IPS-18c (cell line): ENCODE measurements around the gene MED27.
"Not testable (repeated sequence)": the region's sequence is repeated elsewhere in the genome, so short reads cannot be mapped to it uniquely, and the experiment has no call there.

Source experiments
- H3K4me3 ChIP-seq: 2 replicates; pipeline ENCODE4 v1.7.0; 2013; ENCODE audit warnings: low read depth, mild to moderate bottlenecking, low read length, moderate library complexity; ENCODE audit not compliant: insufficient read depth
- H3K9me3 ChIP-seq: one replicate; pipeline ENCODE4 v1.6.1; 2013; ENCODE audit warnings: mild to moderate bottlenecking, low read length, moderate library complexity; ENCODE audit not compliant: control insufficient read depth, insufficient read depth

MED27 gene

DNA sequence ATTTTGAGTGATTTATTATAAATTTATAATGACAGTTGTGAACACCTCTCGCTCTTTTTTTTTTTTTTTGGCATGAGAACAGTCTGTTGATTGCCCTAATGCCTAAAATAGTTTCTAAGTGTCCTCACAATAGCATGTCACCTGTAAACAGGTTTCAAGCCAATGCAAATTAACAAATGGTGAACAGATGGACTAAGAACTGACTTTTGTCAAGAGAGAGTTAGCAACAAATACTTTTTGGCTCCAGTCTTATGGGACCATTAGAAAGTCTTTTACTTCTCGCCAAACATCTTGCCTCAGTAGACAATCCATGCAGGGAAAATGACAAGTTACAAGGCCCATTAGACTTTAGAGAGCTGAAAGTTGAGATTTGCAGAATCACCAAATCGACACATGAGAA lies 67.8 kb downstream of the MED27 start:
- H3K4me3 ChIP-seq, result no peak overlapping the region
- no peaks in the 10 kb centered on the region for H3K9me3 ChIP-seq

DNA sequence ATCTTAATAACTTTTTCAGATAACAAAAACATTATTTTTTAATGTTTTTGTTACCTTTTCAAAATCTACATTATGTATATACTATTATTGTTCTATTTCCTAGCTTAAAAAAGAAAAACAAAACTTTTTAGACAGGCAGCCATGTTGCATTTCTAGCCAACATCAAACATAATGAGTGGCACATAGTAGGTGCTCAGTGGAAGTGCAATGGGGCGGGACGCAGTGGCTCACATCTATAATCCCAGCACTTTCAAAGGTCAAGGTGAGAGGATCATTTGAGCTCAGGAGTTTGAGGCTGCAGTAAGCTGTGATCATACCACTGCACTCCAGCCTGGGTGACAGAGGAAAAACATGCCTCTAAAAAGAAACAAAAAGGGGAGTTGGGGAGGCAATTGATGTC lies 68.4 kb downstream of the MED27 start:
- Histone ChIP-seq H3K9me3 (no peaks in the 10 kb centered on the region), H3K4me3 (no peak overlapping the region)

DNA sequence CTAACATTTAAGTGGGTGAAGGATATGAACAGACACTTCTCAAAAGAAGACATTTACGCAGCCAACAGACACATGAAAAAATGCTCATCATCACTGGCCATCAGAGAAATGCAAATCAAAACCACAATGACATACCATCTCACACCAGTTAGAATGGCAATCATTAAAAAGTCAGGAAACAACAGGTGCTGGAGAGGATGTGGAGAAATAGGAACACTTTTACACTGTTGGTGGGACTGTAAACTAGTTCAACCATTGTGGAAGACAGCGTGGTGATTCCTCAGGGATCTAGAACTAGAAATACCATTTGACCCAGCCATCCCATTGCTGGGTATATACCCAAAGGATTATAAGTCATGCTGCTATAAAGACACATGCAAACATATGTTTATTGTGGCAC lies 69.5 kb downstream of the MED27 start:
- H3K4me3 ChIP-seq, H3K9me3 ChIP-seq: not testable (repeated sequence)

DNA sequence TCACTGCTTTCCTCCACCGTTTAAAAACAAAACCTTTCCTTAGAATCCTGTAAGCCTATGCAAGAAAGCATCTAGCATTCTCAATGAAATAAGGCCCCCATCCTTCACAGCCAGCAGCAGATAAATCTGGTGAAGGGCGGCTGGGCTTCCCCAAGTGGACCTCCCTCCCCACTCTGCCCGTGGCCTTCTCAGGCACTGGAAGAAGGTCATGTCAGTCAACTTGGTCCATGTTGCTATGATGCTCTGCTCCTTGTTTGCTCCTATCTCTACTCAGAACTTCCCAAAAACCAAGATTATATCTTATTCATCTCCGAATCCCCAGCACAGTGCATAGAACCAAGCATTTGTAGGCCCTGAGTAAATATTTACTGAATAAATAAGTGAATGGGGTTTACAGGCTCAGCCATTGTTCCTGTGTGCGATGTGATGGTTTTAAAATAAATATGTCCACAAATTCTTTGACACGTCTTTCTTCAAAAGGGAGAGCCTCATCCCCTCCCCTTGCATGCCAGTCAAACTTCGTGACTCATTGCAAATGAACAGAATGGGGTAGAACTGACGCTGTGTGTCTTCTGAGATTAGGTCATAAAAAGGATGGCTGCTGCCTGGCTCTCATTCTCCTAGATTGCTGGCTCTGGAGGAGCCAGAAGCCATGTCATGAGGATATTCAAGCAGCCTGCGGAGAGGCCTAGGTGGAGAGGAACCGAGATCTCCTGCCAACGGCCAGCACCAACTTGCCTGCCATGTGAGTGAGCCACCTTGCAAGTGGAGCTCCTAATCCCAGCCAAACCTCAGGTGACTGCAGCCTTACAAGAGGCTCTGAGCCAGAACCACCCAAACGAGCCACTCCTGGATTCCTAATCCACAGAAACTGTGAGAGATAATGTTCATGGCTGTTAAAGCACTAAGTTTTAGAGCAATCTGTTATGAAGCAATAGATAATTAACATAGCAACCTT lies 70.5 kb downstream of the MED27 start:
- Histone ChIP-seq H3K4me3 (no peak overlapping the region), H3K9me3 (no peaks in the 10 kb centered on the region)

DNA sequence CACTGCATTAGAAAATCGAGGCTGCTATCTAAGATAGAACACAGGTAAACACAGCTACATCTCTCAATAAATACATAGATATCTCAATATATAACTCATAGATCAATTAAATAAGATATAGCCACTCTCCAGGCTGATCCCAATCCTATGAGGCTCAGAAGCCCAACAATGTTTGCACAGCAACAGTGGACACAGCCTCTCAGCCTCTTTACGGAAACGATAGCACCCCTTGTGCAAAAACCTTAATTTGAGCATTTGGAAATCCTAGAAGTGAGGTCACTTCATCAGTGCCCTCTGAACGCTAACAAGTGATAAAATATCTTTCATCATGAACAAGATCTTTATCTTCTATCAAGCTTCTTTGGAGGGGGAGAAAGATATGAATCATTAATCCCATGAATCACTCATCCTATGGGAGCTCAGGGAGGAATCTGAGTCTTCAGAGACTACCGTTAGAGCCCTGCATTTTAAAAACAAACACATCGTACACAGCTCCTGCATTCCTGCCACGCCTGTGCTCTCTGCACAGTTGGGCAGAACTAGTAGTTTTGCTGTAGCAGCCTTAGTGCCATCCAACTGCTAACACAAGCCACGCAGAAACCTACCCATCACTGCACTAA lies 71.4 kb downstream of the MED27 start:
- no peaks in the 10 kb centered on the region for H3K9me3 ChIP-seq
- H3K4me3 ChIP-seq, result no peak overlapping the region

DNA sequence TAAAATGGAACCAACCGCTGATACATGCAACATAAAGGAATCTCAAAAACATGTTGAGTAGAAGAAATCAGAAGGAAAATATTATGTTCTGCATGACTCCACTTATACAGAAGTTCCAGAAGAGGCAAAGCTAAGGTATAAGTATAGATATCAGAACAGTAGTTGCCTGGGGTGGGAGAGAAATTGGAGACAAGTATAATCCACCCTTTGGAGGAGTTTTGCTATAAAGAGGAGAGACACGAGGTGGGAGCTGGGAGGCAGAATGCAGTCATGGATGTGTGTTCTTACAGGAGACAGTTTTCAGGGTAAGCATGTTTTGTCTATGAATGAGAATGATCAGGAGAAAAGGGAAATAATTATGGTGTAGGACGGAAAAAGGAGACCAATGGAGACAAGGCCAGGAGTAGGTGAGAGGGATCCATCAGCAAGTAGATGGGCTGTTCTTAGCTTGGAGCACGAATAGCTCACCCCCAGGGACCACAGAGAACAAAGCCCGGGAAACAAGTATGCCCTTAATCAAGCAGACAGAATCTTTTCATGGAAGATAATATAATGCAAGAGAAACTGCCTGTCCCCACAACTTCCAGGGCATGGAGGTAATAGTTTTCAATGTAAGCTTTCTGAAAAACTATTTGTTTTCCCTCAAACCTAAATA lies 72.2 kb downstream of the MED27 start:
- Histone ChIP-seq H3K4me3 (no peak overlapping the region), H3K9me3 (no peaks in the 10 kb centered on the region)

DNA sequence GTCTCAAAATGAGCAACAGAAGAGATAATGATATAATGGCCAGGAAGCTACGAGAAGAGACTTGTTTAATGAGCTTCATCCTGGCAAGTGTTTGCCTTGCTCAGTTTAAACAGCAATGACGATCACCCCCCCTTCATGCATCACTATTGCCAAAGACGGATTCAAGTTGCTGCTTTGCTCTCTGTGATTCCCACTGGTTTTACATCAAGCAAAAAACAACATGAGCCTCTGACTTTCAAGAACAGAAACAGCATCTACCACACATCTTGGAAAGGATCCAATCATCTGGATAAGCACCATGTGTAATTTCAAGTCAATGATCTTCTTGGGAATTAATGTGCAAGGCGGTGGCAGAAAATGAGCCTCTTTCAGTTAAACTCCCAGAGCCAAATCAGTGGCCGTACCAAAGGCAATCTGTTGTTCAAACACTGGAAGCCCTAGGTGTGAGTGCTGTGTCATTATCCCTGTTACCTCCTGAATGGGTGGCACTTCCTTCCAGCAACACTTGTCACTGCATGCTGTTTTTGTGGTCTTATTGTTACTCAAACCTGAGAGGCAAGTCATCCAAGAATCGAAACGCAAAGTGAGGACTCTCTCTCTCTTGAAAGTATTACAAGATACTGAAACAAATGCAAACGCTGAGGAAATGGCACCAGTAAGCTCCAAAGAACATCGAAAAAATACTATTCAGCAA lies 72.8 kb downstream of the MED27 start:
- Histone ChIP-seq H3K9me3 (no peaks in the 10 kb centered on the region), H3K4me3 (no peak overlapping the region)

DNA sequence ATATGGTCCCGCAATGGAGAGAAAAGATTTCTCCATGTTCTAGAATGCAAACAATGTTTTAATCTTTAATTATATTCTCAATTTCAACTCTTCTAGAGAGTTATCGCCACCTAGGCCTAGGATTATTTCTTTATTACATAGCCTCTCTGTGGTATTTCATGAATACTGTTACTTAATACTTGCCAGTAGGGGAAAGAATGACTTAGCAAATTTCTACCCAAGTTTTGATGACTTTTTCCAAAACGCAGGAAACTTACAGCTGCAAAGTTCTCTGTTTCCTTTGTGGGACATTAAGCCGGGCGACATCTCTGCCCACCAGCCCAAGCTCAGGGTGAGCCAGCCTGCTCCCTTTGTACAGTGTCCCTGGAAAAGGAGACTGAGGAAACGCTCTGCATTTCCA lies 73.8 kb downstream of the MED27 start:
- no peaks in the 10 kb centered on the region for H3K9me3 ChIP-seq
- H3K4me3 ChIP-seq, result no peak overlapping the region

DNA sequence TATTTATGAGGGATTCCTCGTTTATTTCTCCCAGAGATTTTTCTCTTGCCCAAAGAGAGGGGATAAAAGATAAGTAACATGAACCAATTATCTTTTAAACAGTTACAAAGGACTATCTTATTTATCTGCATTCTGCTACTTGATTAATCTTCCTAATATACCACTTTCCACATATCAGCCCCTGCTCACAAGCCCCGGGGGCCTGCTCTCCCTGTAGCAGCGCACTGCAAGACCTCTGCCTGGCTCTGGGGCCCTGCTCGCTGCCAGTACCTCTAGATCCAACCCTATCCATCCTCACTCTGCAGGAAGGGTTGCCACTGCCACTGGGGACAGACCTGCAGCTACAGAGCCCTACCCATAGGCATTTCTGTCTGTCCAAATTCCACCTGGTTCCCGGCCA lies 75.3 kb downstream of the MED27 start:
- Histone ChIP-seq H3K9me3 (no peaks in the 10 kb centered on the region), H3K4me3 (no peak overlapping the region)

DNA sequence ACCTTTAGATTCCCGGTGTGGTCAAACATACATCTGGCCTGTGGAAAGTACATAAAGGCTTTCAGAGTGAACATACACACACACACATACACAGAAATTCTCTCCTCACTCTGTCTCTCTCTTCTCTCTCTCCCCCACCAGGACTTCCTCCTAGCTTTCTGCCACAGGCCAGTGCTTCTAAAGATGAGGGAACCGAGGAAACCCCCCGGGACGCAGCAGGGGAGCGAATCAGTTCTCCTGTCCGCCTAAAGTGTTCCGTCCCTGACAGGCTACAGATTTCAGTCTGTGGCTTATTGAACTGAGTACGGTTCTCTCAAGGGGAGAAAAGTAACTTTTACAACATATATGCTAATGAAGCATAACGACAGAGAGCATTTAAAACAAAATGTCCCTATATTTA lies 75.8 kb downstream of the MED27 start:
- Histone ChIP-seq H3K4me3 (no peak overlapping the region), H3K9me3 (no peaks in the 10 kb centered on the region)

DNA sequence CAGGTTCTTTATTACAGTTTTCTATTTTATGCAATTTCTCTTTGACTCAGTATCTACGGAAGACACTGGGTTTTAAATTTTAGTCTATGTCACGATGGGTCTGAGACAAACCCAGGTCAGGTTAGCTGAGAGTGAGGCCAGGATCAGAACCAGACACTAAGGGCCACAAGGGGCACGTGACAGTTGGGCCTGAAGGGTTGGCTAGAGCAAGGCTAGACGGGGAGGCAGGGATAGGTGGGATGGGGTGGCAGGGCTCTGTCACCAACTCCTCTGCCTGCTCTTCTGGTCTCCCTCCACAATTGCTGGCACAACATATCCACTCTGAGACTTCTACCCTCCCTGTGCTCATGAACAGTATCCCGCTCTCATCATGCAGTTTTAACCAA lies 76.4 kb downstream of the MED27 start:
- Histone ChIP-seq H3K4me3 (no peak overlapping the region), H3K9me3 (no peaks in the 10 kb centered on the region)

DNA sequence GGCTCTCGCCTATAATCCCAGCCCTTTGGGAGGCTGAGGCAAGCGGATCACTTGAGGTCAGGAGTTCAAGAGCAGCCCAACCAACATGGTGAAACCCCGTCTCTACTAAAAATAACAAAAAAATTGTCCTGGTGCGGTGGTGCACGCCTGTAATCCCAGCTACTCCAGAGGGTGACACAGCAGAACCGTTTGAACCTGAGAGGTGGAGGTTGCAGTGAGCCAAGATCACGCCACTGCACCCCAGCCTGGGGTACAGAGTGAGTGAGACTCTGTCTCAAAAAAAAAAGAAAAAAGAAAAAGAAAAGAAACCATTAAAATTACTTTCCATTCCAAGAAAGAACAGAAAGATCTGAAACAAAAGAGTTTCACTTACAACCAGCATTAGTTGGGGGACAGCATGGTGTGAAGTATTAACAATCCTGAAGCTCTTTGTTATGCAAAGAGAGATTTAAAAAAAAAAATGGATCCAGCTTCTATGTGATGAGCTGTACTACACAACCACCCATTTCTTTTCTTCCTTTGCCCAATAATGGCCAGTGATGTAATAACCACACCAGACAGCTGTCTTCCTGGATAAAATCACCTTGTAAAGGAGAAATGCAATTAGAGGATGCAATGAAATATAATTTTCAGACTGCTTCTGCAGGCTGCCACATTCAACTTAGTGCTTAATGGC lies 76.9 kb downstream of the MED27 start:
- Histone ChIP-seq H3K4me3 (no peak overlapping the region), H3K9me3 (no peaks in the 10 kb centered on the region)

DNA sequence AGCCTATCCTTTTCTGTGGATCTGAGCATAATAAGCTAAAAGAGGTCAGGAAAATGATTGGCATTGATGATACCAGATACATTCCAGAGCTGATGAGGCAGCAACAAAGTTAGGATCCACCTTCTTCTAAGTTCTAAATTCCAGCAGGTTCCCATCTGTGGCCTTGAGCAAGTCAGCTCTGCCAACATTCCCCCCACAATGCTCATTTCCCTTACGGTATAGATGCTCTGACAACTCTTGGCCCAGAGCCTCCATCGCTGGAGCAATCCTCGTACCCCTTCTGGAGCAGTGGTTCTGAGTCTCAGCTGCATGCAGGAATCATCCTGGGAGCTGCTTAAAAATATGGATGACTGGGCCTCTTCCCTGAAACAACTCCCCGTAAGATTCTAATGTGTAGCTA lies 78.1 kb downstream of the MED27 start:
- Histone ChIP-seq H3K9me3 (no peaks in the 10 kb centered on the region), H3K4me3 (no peak overlapping the region)

DNA sequence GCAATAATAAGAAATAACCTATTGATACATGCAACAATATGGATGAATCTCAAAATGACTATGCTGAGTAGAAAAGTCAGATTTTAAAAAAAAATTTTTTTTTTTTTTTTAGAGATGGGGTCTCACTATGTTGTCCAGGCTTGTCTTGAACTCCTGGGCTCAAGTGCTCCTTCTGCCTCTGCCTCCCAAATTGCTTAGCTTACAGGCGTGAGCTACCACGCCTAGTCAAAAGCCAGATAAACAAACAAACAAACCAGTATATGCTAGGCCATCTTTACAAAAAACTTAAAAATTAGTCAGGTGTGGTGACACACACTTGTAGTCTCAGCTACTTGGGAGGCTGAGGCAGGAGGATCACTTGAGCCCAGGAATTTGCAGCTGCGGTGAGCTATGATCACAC lies 79.0 kb downstream of the MED27 start:
- no peaks in the 10 kb centered on the region for H3K9me3 ChIP-seq
- H3K4me3 ChIP-seq, result no peak overlapping the region

DNA sequence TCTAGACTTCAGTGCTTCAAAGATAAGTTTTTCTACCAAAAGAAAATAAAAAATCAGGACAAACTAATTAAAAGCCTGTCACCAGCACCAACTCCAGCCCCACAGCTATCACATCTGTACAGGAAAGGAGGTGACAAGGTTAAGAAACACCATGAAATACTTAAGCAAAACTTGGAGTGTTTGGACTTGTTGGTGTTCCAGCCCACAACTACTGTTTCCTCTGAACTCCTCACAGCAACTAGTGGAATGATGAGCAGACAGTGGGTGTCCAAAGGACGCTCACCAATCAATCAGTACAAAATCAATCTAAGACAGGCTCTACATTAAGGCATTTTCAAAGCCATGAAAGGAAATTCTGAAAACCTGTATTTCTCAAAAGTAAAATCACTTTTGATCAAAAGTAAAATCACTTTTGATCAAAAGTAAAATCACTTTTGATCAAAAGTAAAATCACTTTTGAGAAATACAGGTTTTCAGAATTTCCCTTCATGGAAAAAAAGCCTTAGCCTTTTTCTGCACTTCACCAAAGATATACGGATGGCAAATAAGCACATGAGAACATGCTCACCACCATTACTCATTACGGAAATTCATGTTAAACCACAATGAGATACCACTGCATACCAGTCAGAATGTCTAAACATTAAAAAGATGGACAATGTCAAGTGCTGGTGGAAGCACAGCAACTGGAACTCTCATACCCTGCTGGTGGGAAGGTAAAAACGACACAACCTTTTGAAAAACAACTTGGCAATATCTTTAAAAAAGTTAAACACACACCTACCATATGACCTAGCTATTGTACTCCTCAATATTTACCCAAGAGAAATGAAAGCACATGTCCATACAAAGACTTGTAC lies 79.7 kb downstream of the MED27 start:
- H3K4me3 ChIP-seq, result no peak overlapping the region
- no peaks in the 10 kb centered on the region for H3K9me3 ChIP-seq

DNA sequence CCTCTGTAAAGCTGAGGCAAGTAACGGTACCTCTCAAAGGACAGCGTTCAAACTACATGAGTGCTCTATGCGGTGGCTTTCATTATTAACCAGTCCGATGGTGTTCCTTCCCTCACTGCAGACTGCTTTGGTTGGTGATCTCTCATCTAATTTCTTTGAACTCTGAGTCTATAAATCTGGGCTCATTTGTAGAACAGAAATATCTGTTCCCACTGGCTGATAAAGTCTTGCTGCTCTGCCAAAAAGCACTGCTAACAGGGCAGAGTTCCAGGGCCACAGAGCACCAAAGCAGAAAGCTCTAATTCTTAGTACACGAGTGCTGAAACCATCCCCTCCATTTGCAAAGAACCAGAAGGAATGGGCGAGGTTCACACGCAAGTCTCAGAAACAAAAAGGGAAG lies 81.9 kb downstream of the MED27 start:
- H3K4me3 ChIP-seq, result no peak overlapping the region
- no peaks in the 10 kb centered on the region for H3K9me3 ChIP-seq
